Measurements from ENCODE around the gene C4A.
"Not testable (repeated sequence)": the region's sequence is repeated elsewhere in the genome, so short reads cannot be mapped to it uniquely, and the experiment has no call there.

GRCh38 chr6:32014547-32014946, 32.7 kb downstream of the C4A start, which contains the start of gene C4B:
- not testable (repeated sequence) for TF ChIP-seq CTCF, EP300, POLR2A (IDR thresholded peaks at IDR 0.05)

Data from gastroesophageal sphincter (tissue), 3 donors.